ENCODE measurements around the gene LRRC41.
"Not testable (repeated sequence)": the region's sequence is repeated elsewhere in the genome, so short reads cannot be mapped to it uniquely, and the experiment has no call there.

Gene LRRC41

GRCh38 chr1:46236882-46237281 is 66.5 kb downstream of the LRRC41 start:
- TF ChIP-seq TARDBP (IDR thresholded peaks at IDR 0.05) (no peak), SUZ12 (IDR thresholded peaks at IDR 0.05) (no peak), SP1 (IDR thresholded peaks at IDR 0.05) (no peak), FOXK2 (IDR thresholded peaks at IDR 0.05) (no peak), FOXA1 (IDR thresholded peaks at IDR 0.05) (no peak), BHLHE40 (IDR thresholded peaks at IDR 0.05; ENCODE audit: borderline replicate concordance) (no peak), L3MBTL2 (conservative IDR thresholded peaks at IDR 0.05) (no peak), ELF4 (IDR thresholded peaks at IDR 0.05) (no peak), ARNT (IDR thresholded peaks at IDR 0.05) (no peak), NFRKB (IDR thresholded peaks at IDR 0.05) (no peak), FOXM1 (IDR thresholded peaks at IDR 0.05; ENCODE audit: borderline replicate concordance) (no peak), CTBP1 (IDR thresholded peaks at IDR 0.05; ENCODE audit: borderline replicate concordance) (no peak), LEF1 (IDR thresholded peaks at IDR 0.05; ENCODE audit: borderline replicate concordance) (no peak), HDGF (IDR thresholded peaks at IDR 0.05; ENCODE audit: borderline replicate concordance) (no peak), ZNF384 (IDR thresholded peaks at IDR 0.05) (no peak)
- TF ChIP-seq, protein P1, sequence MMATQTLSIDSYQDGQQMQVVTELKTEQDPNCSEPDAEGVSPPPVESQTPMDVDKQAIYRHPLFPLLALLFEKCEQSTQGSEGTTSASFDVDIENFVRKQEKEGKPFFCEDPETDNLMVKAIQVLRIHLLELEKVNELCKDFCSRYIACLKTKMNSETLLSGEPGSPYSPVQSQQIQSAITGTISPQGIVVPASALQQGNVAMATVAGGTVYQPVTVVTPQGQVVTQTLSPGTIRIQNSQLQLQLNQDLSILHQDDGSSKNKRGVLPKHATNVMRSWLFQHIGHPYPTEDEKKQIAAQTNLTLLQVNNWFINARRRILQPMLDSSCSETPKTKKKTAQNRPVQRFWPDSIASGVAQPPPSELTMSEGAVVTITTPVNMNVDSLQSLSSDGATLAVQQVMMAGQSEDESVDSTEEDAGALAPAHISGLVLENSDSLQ (IDR thresholded peaks at IDR 0.05): no peak
- CTCF ChIA-PET: interaction anchor here (1.1 kb wide), 1 partner anchor 13 kb away, joined by 5 read pairs; no protein-coding TSS in a partner anchor
- POLR2A ChIA-PET: no interaction called here
- DNase-seq (ENCODE audit: extremely low spot score): no peak

GRCh38 chr1:46231231-46231630 is 72.2 kb downstream of the LRRC41 start:
- not testable (repeated sequence) for DNase-seq (ENCODE audit: extremely low spot score)
- CTCF ChIA-PET: interaction anchor here (5.4 kb wide), 1 partner anchor 8 kb away, joined by 29 read pairs; no protein-coding TSS in a partner anchor
- POLR2A ChIA-PET: interaction anchor here (1.0 to 1.7 kb wide), 2 partner anchors 16 kb away, joined by 3 to 6 read pairs; partner anchors contain the start of gene RAD54L

Measured in HEK293T (cell line).